Heart left ventricle (tissue), 13 donors: Measurements from ENCODE around the gene PCDH20.

ENCODE experiments used
- POLR2A ChIP-seq, 2 donors: fragments of 450-650 bp; IDR thresholded peaks; one replicate each; pipeline ENCODE4 v1.6.1; 2017; ENCODE audit warnings: antibody characterized with exemption in 2 of 2, mild to moderate bottlenecking in 2 of 2, moderate library complexity in 2 of 2
- TF ChIP-seq, protein P1 (sequence below), 12 donors: fragments of 200-600 bp; sonication (generic) in 4 of 12; IDR thresholded peaks; one replicate each; pipeline versions ENCODE4 v1.5.0 to v1.8.0; 2018 to 2022; ENCODE audit warnings: antibody characterized with exemption in 12 of 12, mild to moderate bottlenecking in 5 of 12
- donor health status: ischemic (EF 13 %, LVEDD 7.1; RV severe dilation, severe dysfunction).
- donor health status: DM: no; HTN: yes; CAD: no.
- donor health status: DM: no; HTN: no; CAD: no.
- donor health status: ischemic (EF 25% LVEDD 6.9; RV normal size, moderate dysfunction).
- donor health status: ischemic (EF 25% LVEDD 5.7; RV mildly dilated, moderate dysfunction).
- donor health status: ischemic (EF 35%, LVEDD 5.7; RV mildly dilated, moderate dysfunction).
- donor health status: nonischemic (EF 11% LVEDD 7.7; RV severe dilation, severe dysfunction).
- donor health status: DM: yes; HTN: yes; CAD: no.
- donor health status: PGD.
- donor health status: ischemic (EF 29% LVEDD 5.4; RV normal size, mild dysfunction).
- donor health status: nonischemic (EF 23%, LVEDD 6.1; RV moderate dilation, normal function).

- TF ChIP-seq, protein P1, sequence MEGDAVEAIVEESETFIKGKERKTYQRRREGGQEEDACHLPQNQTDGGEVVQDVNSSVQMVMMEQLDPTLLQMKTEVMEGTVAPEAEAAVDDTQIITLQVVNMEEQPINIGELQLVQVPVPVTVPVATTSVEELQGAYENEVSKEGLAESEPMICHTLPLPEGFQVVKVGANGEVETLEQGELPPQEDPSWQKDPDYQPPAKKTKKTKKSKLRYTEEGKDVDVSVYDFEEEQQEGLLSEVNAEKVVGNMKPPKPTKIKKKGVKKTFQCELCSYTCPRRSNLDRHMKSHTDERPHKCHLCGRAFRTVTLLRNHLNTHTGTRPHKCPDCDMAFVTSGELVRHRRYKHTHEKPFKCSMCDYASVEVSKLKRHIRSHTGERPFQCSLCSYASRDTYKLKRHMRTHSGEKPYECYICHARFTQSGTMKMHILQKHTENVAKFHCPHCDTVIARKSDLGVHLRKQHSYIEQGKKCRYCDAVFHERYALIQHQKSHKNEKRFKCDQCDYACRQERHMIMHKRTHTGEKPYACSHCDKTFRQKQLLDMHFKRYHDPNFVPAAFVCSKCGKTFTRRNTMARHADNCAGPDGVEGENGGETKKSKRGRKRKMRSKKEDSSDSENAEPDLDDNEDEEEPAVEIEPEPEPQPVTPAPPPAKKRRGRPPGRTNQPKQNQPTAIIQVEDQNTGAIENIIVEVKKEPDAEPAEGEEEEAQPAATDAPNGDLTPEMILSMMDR (IDR thresholded peaks at IDR 0.05), result no peak
- TF ChIP-seq POLR2A (IDR thresholded peaks at IDR 0.05), result peak in 1 of 2 donors; percentile 27
Observed at GRCh38 chr13:61415058-61415721, 459 bp downstream of the PCDH20 start.
